Endothelial cell of umbilical vein (primary cell): ENCODE measurements around the gene SMAD5.

Source experiments
- EZH2 ChIP-seq: IDR thresholded peaks from 2 replicates; pipeline ENCODE4 v1.6.1; 2012; ENCODE audit warnings: borderline replicate concordance, low read depth, mild to moderate bottlenecking, moderate library complexity, low read length, inconsistent platforms; ENCODE audit not compliant: severe bottlenecking
- FOS ChIP-seq: IDR thresholded peaks from 2 replicates; pipeline ENCODE4 v1.6.1; 2011; ENCODE audit warnings: mild to moderate bottlenecking, low read length, moderate library complexity, borderline replicate concordance; ENCODE audit not compliant: insufficient read depth
- GATA2 ChIP-seq: IDR thresholded peaks from 2 replicates; pipeline ENCODE4 v1.7.0; 2011; ENCODE audit warnings: low read depth, mild to moderate bottlenecking, moderate library complexity, mixed read lengths, low read length; ENCODE audit not compliant: insufficient read length, insufficient read depth
- JUN ChIP-seq: IDR thresholded peaks from 2 replicates; pipeline ENCODE4 v1.6.1; 2011; ENCODE audit warnings: borderline replicate concordance, low read depth; ENCODE audit not compliant: insufficient read length, insufficient read depth
- MYC ChIP-seq: IDR thresholded peaks from one replicate; pipeline ENCODE4 v1.6.1; 2011; ENCODE audit warnings: mild to moderate bottlenecking, low read depth, low read length
- POLR2A ChIP-seq: IDR thresholded peaks from 2 replicates; pipeline ENCODE4 v1.6.1; 2012; ENCODE audit warnings: low read depth, mild to moderate bottlenecking, control low read depth, low read length
- POLR2AphosphoS5 ChIP-seq: IDR thresholded peaks from 2 replicates; pipeline ENCODE4 v1.6.1; 2012; ENCODE audit warnings: low read depth, mild to moderate bottlenecking, control low read depth, low read length, moderate library complexity; ENCODE audit not compliant: insufficient read depth
- TF ChIP-seq, protein P1 (sequence below), 2 donors: IDR thresholded peaks; 1 replicate in 1 of 2; 2 replicates in 1 of 2; pipeline ENCODE4 v1.5.1; 2011; ENCODE audit warnings: low read length in 2 of 2, mild to moderate bottlenecking in 2 of 2, moderate library complexity in 2 of 2, control low read depth in 1 of 2, inconsistent platforms in 1 of 2, low read depth in 1 of 2; ENCODE audit not compliant: insufficient read depth in 1 of 2; ENCODE audit errors: extremely low read depth in 1 of 2
- TF ChIP-seq, protein P2 (sequence below): IDR thresholded peaks from 2 replicates; pipeline ENCODE4 v1.6.1; 2011; ENCODE audit not compliant: insufficient read depth, insufficient read length

DNA sequence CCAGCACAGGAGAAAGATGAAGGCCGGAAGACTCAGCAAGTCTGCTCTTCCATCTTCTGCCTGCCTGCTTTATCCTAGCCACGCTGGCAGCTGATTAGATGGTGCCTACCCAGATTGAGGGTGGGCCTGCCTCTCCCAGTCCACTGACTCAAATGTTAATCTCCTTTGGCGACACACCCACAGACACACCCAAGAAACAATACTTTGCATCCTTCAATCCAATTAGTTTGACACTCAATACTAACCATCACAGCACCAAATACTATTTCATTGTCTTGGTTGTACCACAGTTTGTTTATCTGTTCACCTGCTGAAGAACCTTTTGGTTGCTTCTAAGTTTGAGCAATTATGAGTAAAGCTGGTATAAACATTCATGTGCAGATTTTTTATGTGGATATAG, 36.6 kb downstream of the SMAD5 start:
- TF ChIP-seq, protein P1, sequence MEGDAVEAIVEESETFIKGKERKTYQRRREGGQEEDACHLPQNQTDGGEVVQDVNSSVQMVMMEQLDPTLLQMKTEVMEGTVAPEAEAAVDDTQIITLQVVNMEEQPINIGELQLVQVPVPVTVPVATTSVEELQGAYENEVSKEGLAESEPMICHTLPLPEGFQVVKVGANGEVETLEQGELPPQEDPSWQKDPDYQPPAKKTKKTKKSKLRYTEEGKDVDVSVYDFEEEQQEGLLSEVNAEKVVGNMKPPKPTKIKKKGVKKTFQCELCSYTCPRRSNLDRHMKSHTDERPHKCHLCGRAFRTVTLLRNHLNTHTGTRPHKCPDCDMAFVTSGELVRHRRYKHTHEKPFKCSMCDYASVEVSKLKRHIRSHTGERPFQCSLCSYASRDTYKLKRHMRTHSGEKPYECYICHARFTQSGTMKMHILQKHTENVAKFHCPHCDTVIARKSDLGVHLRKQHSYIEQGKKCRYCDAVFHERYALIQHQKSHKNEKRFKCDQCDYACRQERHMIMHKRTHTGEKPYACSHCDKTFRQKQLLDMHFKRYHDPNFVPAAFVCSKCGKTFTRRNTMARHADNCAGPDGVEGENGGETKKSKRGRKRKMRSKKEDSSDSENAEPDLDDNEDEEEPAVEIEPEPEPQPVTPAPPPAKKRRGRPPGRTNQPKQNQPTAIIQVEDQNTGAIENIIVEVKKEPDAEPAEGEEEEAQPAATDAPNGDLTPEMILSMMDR (IDR thresholded peaks at IDR 0.05; ENCODE audit: extremely low read depth in 1 of 2, insufficient read depth in 1 of 2, low read depth in 1 of 2, low read length in 2 of 2): no peak
- TF ChIP-seq POLR2A: no peak
- TF ChIP-seq POLR2AphosphoS5: no peak
- TF ChIP-seq EZH2: no peak
- TF ChIP-seq GATA2: no peak
- TF ChIP-seq, protein P2, sequence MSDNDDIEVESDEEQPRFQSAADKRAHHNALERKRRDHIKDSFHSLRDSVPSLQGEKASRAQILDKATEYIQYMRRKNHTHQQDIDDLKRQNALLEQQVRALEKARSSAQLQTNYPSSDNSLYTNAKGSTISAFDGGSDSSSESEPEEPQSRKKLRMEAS: no peak
- no peak for TF ChIP-seq JUN
- no peak for TF ChIP-seq FOS
- TF ChIP-seq MYC: no peak
